PC-9 (cell line): ENCODE data around the gene TECTB.

ENCODE experiments used
- EZH2 ChIP-seq: fragments of 200-600 bp; sonication (generic); IDR thresholded peaks from 2 replicates; pipeline ENCODE4 v1.8.0; 2017; ENCODE audit warnings: antibody characterized with exemption, low read depth
- TF ChIP-seq, protein P1 (sequence below): fragments of 200-600 bp; sonication (generic); conservative IDR thresholded peaks from 2 replicates; pipeline ENCODE4 v1.6.1; 2017; ENCODE audit warnings: mixed run types, antibody characterized with exemption, mild to moderate bottlenecking, moderate library complexity

DNA sequence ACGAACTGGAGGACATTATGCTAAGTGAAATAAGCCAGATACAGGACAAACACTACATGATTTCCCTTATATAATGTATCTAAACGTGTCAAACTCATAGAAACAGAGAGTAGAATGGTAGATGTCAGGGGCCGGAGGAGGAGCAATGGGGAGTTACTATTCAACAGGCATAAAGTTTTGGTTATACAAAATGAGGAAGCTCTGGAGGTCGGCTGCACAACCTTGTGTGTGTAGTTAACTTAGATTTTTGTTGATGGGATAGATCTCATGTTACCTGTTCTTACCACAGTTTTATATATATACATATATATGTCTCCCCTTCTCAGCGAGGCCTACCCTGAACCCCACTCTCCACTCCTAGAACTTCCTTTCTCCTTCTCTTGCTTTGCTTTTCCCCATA, 22.4 kb upstream of the TECTB start:
- TF ChIP-seq, protein P1, sequence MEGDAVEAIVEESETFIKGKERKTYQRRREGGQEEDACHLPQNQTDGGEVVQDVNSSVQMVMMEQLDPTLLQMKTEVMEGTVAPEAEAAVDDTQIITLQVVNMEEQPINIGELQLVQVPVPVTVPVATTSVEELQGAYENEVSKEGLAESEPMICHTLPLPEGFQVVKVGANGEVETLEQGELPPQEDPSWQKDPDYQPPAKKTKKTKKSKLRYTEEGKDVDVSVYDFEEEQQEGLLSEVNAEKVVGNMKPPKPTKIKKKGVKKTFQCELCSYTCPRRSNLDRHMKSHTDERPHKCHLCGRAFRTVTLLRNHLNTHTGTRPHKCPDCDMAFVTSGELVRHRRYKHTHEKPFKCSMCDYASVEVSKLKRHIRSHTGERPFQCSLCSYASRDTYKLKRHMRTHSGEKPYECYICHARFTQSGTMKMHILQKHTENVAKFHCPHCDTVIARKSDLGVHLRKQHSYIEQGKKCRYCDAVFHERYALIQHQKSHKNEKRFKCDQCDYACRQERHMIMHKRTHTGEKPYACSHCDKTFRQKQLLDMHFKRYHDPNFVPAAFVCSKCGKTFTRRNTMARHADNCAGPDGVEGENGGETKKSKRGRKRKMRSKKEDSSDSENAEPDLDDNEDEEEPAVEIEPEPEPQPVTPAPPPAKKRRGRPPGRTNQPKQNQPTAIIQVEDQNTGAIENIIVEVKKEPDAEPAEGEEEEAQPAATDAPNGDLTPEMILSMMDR, result no peak
- TF ChIP-seq EZH2, result no peak
